K562 (cell line): Measurements from ENCODE around the gene FBXO9.

ENCODE experiments used
- ETS2 ChIP-seq: IDR thresholded peaks from 2 replicates; pipeline ENCODE4 v1.6.1; 2016; ENCODE audit warnings: borderline replicate concordance, missing genetic modification characterization, mild to moderate bottlenecking, moderate library complexity, missing compliant biosample characterization; ENCODE audit not compliant: poor library complexity, severe bottlenecking
- GTF2F1 ChIP-seq: IDR thresholded peaks from 2 replicates; pipeline ENCODE4 v1.6.1; 2011; ENCODE audit warnings: low read depth, low read length, improper control_type of control experiment
- HDAC2 ChIP-seq: fragments of 450-650 bp; IDR thresholded peaks from 2 replicates; pipeline ENCODE4 v1.6.1; 2016; ENCODE audit warnings: mild to moderate bottlenecking
- SOX6 ChIP-seq: fragments of 450-650 bp; IDR thresholded peaks from 2 replicates; pipeline ENCODE4 v1.6.1; 2014; ENCODE audit warnings: mild to moderate bottlenecking

DNA sequence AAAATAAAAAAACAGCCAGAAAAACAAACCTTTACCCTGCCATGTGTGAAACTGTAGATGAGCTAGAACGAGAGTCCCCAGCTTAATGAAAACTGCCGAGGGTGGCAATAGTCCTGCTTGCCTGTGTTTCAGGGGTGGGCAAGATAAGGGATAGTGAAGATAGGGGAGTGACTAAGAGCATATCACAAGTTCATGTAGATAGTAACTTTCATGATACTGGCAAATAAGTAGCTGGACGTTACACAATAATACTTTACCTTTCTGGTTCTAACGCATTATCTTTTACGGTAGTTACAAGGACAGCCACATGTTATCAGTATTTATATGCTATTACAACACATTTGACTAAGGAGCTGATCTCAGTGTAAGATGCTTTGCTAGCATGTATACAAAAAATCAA, 9.3 kb upstream of the FBXO9 start:
- TF ChIP-seq SOX6 = no peak
- TF ChIP-seq ETS2 (tag) = no peak
- no peak for TF ChIP-seq GTF2F1
- TF ChIP-seq HDAC2 = no peak
